Measurements from ENCODE around the gene SPANXN4. TPM values are rescaled to one million over a fixed set of nuclear protein-coding genes. Genes with fewer than 3 reads are reported as not detected.

Gene SPANXN4
- total and polyA plus RNA-seq, 7 experiments from 2014 or later = not detected

DNA sequence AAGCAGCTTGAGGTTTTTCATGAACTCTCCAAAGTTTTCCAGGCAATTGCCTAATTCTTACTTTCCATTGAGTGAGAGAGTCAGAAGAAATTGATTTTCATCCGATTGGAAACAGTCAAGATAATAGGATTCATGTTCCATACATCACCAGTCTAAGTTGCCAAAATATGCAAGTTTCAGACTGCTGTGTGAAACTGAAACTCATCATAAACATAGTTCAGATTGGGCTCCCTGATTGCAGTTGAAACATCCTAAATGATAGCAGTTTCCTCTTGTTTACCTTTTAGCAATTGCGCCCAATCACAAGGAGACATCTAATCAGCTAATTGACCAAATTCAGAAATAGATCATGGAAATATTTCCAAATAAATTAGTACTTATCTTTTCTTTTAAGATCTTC lies 56.8 kb downstream of the SPANXN4 start:
- ATAC-seq (no peak), DNase-seq (no peak)
- Histone ChIP-seq H3K27me3 (ENCODE audit: control insufficient read depth in 2 of 2, insufficient read depth in 2 of 2, low read length in 2 of 2) (no peaks in the 10 kb centered on the region), H3K27ac (ENCODE audit: low read depth, low read length) (no peak overlapping the region), H3K4me1 (ENCODE audit: control insufficient read depth in 2 of 2, insufficient read depth in 2 of 2, low read length in 2 of 2) (no peaks in the 10 kb centered on the region), H3K4me3 (ENCODE audit: low read length) (no peak overlapping the region), H3K9me3 (ENCODE audit: control insufficient read depth in 2 of 3, low read length in 3 of 3) (no peaks in the 10 kb centered on the region), H3K36me3 (ENCODE audit: control insufficient read depth in 2 of 3, insufficient read depth in 3 of 3, low read length in 3 of 3) (no peaks in the 10 kb centered on the region)
- intact Hi-C loops (cut with micrococcal nuclease) = no loop called here
- H3K4me1 Mint-ChIP-seq = no peaks in the 10 kb centered on the region
- ChIA-PET POLR2A (no interaction called here), CTCF (no interaction called here)
- peaks cover 0 to 17% (median 5%) of the 10 kb centered on the region in 11 donors for H3K9me3 Mint-ChIP-seq
- H3K27me3 Mint-ChIP-seq = no peaks in the 10 kb centered on the region
- no peaks in the 10 kb centered on the region for H3K36me3 Mint-ChIP-seq
- no peak overlapping the region for H3K27ac Mint-ChIP-seq
- no peak overlapping the region for H3K4me3 Mint-ChIP-seq

All from naive thymus-derived CD4-positive, alpha-beta T cell (primary cell).